Bronchial epithelial cell (primary cell): ENCODE data around the gene UBE2D1. TPM values are rescaled to one million over a fixed set of nuclear protein-coding genes. Genes with fewer than 3 reads are reported as not detected.

Experiments
- DNase-seq: peaks from one replicate; pipeline ENCODE4 v3.0.0-alpha.2; 2010; ENCODE audit warnings: low read depth
- FAIRE-seq: peaks from 2 replicates; lab custom pipeline; 2011; peaks lifted over from hg19 to GRCh38; lab: Jason Lieb, UNC
- H3K27me3 ChIP-seq: 2 replicates; pipeline ENCODE4 v1.5.1; 2011; ENCODE audit warnings: low read length; ENCODE audit not compliant: control insufficient read depth, insufficient read depth
- H3K36me3 ChIP-seq: 2 replicates; pipeline ENCODE4 v1.5.1; 2011; ENCODE audit warnings: low read length; ENCODE audit not compliant: control insufficient read depth, insufficient read depth
- H3K4me3 ChIP-seq: 2 replicates; pipeline ENCODE4 v1.5.1; 2011; ENCODE audit warnings: mild to moderate bottlenecking, low read depth, low read length, control low read depth
- CTCF ChIP-seq: IDR thresholded peaks from 2 replicates; pipeline ENCODE4 v1.5.1; 2011; ENCODE audit warnings: mild to moderate bottlenecking, moderate library complexity, low read length, control low read depth, inconsistent platforms; ENCODE audit not compliant: insufficient read depth, severe bottlenecking
- total RNA-seq: library from RNA; depleted of rRNA; stranded (reverse); fragments of >200 nt; gene quantifications from 2 replicates; pipeline ENCODE4 v1.2.1, GENCODE V29; 2014

UBE2D1 gene
- total RNA-seq, 1 donor from 2014 or later: 7.6 TPM

- FAIRE-seq: no peak
- TF ChIP-seq CTCF: no peak
- no peak for DNase-seq
- no peak overlapping the region for H3K4me3 ChIP-seq
- no peaks in the 10 kb centered on the region for H3K27me3 ChIP-seq
- H3K36me3 ChIP-seq: peaks cover 1% of the 10 kb centered on the region
Measured at GRCh38 chr10:58341947-58342346, 7.1 kb downstream of the UBE2D1 start.

- Histone ChIP-seq H3K27me3 (no peaks in the 10 kb centered on the region), H3K4me3 (no peak overlapping the region), H3K36me3 (peaks cover 1% of the 10 kb centered on the region)
- TF ChIP-seq CTCF: no peak
- FAIRE-seq (no peak), DNase-seq (no peak)
Measured at GRCh38 chr10:58347967-58348366, 13.2 kb downstream of the UBE2D1 start.

DNA sequence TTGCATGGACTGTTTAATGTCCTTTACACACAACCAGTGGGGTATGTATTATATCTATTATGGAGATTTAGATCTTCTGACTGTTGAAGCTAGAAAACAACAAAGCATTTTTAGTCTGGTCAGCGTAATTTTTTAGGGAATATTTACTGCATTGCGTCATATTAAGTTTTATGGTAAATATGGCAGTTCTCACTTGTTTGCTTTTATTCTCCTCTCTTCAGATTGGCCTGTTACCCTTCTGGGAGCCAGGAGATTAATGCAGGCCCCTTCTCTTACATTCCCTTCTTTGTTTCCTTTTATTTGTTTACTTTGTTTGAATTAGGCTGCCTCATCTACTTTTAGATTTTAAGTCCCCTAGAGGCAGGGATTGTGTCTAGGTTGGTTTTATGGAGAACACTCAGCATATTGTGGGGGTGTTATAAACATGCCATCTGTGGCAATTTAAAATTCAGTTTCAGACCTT, 13.8 kb downstream of the UBE2D1 start:
- Histone ChIP-seq H3K36me3 (peaks cover 1% of the 10 kb centered on the region), H3K4me3 (no peak overlapping the region), H3K27me3 (no peaks in the 10 kb centered on the region)
- FAIRE-seq (no peak), DNase-seq (no peak)
- no peak for TF ChIP-seq CTCF

- FAIRE-seq (no peak), DNase-seq (no peak)
- H3K36me3 ChIP-seq: no peaks in the 10 kb centered on the region
- H3K27me3 ChIP-seq: no peaks in the 10 kb centered on the region
- no peak for TF ChIP-seq CTCF
- H3K4me3 ChIP-seq: no peak overlapping the region
Measured at GRCh38 chr10:58350023-58350422, 15.2 kb downstream of the UBE2D1 start.

GRCh38 chr10:58350619-58351323, 16.0 kb downstream of the UBE2D1 start:
- Histone ChIP-seq H3K36me3 (no peaks in the 10 kb centered on the region), H3K4me3 (no peak overlapping the region), H3K27me3 (no peaks in the 10 kb centered on the region)
- DNase-seq (peak; percentile 66), FAIRE-seq (no peak)
- TF ChIP-seq CTCF: no peak
